ENCODE data around the gene KCTD15.

DNA sequence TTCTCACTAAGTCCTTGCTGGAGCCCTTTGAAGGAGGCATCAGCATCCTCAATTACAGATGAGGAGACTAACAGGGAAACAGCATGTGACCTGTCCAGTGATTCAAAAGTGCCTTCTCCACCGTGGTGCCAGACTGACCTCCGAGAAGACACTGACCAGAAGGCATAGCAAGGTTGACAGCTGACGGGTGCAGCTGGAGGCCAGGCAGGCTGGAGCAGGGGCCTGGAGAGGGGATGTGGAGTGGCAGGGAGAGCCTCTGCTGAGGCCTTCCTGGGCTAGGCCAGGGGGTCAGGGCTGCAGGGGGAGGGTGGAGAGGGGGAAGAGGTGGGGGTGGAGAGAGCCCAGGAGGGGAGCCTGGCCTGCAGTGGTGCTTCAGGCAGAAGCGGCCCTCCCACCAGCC, 66.3 kb downstream of the KCTD15 start:
- TF ChIP-seq, protein P1, sequence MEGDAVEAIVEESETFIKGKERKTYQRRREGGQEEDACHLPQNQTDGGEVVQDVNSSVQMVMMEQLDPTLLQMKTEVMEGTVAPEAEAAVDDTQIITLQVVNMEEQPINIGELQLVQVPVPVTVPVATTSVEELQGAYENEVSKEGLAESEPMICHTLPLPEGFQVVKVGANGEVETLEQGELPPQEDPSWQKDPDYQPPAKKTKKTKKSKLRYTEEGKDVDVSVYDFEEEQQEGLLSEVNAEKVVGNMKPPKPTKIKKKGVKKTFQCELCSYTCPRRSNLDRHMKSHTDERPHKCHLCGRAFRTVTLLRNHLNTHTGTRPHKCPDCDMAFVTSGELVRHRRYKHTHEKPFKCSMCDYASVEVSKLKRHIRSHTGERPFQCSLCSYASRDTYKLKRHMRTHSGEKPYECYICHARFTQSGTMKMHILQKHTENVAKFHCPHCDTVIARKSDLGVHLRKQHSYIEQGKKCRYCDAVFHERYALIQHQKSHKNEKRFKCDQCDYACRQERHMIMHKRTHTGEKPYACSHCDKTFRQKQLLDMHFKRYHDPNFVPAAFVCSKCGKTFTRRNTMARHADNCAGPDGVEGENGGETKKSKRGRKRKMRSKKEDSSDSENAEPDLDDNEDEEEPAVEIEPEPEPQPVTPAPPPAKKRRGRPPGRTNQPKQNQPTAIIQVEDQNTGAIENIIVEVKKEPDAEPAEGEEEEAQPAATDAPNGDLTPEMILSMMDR (IDR thresholded peaks at IDR 0.05) = no peak
- no peak for TF ChIP-seq POLR2A (IDR thresholded peaks at IDR 0.05)
